SK-N-SH (cell line): ENCODE data around the gene ULBP2. TPM values are rescaled to one million over a fixed set of nuclear protein-coding genes. Genes with fewer than 3 reads are reported as not detected.
"Not testable (repeated sequence)": the region's sequence is repeated elsewhere in the genome, so short reads cannot be mapped to it uniquely, and the experiment has no call there.

Experiments
- CTCF ChIA-PET: fragments of 300-600, 350-600 bp; formaldehyde crosslinking; extraction: SDS; loops from one replicate; lab custom pipeline; 2021; lab: Yijun Ruan, JAX
- POLR2A ChIA-PET: fragments of 350-600 bp; sonication (Branson Sonifier 250); formaldehyde crosslinking; extraction: SDS; loops from one replicate; lab custom pipeline; 2020; ENCODE audit warnings: antibody characterized with exemption, inconsistent platforms; lab: Yijun Ruan, JAX
- DNase-seq: peaks from one replicate; pipeline ENCODE4 v3.0.0; 2012
- H2AFZ ChIP-seq: fragments of 200-600 bp; sonication (generic); 2 replicates; pipeline ENCODE4 v1.8.1; 2016; ENCODE audit warnings: antibody characterized with exemption, mild to moderate bottlenecking, low read depth
- H3F3A ChIP-seq: fragments of 200-600 bp; sonication (generic); replicated peaks from 2 replicates; pipeline ENCODE3; 2016; ENCODE audit warnings: antibody characterized with exemption, mild to moderate bottlenecking; ENCODE audit not compliant: insufficient read depth
- H3K27ac ChIP-seq, 2 experiments: fragments of 200-500 bp in 1 of 2; fragments of 200-600 bp in 1 of 2; sonication (Bioruptor generic) in 1 of 2; sonication (generic), shearing (Covaris generic) in 1 of 2; 2 replicates each; pipeline versions ENCODE4 v1.5.1 to v1.6.1; 2014 to 2016; ENCODE audit warnings: low read depth in 2 of 2, inconsistent platforms in 1 of 2, low read length in 1 of 2, mild to moderate bottlenecking in 1 of 2, mixed read lengths in 1 of 2
- H3K27me3 ChIP-seq: fragments of 200-600 bp; sonication (generic), shearing (Covaris generic); 2 replicates; pipeline ENCODE4 v1.6.1; 2016; ENCODE audit warnings: mixed run types; ENCODE audit not compliant: insufficient read depth
- H3K36me3 ChIP-seq, 2 experiments: fragments of 200-500 bp in 1 of 2; fragments of 200-600 bp in 1 of 2; sonication (Bioruptor generic) in 1 of 2; sonication (generic) in 1 of 2; replicated peaks in 1 of 2; 2 replicates each; pipeline versions ENCODE3 to v1.5.1; 2014 to 2016; ENCODE audit warnings: low read length in 1 of 2, mild to moderate bottlenecking in 1 of 2; ENCODE audit not compliant: insufficient read depth in 2 of 2, control insufficient read depth in 1 of 2
- H3K4me1 ChIP-seq, 2 experiments: fragments of 200-500 bp in 1 of 2; fragments of 200-600 bp in 1 of 2; sonication (Bioruptor generic) in 1 of 2; sonication (generic), shearing (Covaris generic) in 1 of 2; 2 replicates each; pipeline versions ENCODE4 v1.5.1 to v1.6.1; 2014 to 2016; ENCODE audit warnings: low read depth in 1 of 2, low read length in 1 of 2, mixed run types in 1 of 2; ENCODE audit not compliant: insufficient read depth in 2 of 2, control insufficient read depth in 1 of 2
- H3K4me2 ChIP-seq: fragments of 200-600 bp; sonication (generic), shearing (Covaris generic); 2 replicates; pipeline ENCODE4 v1.6.1; 2017; ENCODE audit warnings: mixed run types
- H3K4me3 ChIP-seq, 2 experiments: fragments of 200-500 bp in 1 of 2; fragments of 200-600 bp in 1 of 2; sonication (Bioruptor generic) in 1 of 2; sonication (generic), shearing (Covaris generic) in 1 of 2; 2 replicates each; pipeline versions ENCODE4 v1.5.1 to v1.8.1; 2014 to 2016; ENCODE audit warnings: low read depth in 2 of 2, inconsistent platforms in 1 of 2, low read length in 1 of 2, mild to moderate bottlenecking in 1 of 2, mixed read lengths in 1 of 2, moderate library complexity in 1 of 2
- H3K79me2 ChIP-seq: fragments of 200-600 bp; sonication (generic); 2 replicates; pipeline ENCODE4 v1.8.1; 2017; ENCODE audit warnings: mild to moderate bottlenecking; ENCODE audit not compliant: insufficient read depth
- H3K9ac ChIP-seq: fragments of 200-600 bp; sonication (generic); 2 replicates; pipeline ENCODE4 v1.6.1; 2017; ENCODE audit warnings: mixed run types
- H3K9me2 ChIP-seq: fragments of 200-600 bp; sonication (generic); 2 replicates; pipeline ENCODE4 v1.6.1; 2017; ENCODE audit warnings: mixed run types
- H3K9me3 ChIP-seq: fragments of 200-600 bp; sonication (generic); 2 replicates; pipeline ENCODE4 v1.6.1; 2017; ENCODE audit warnings: mixed run types, mild to moderate bottlenecking, moderate library complexity
- H4K20me1 ChIP-seq: fragments of 200-600 bp; sonication (generic); 2 replicates; pipeline ENCODE4 v1.6.1; 2017; ENCODE audit warnings: mild to moderate bottlenecking, mixed run types; ENCODE audit not compliant: insufficient read depth
- FOSL2 ChIP-seq: IDR thresholded peaks from 2 replicates; pipeline ENCODE4 v1.4.0; 2012; ENCODE audit warnings: low read depth, mild to moderate bottlenecking, moderate library complexity, borderline replicate concordance
- GABPA ChIP-seq: IDR thresholded peaks from 2 replicates; pipeline ENCODE4 v1.4.0; 2012; ENCODE audit warnings: low read depth, mild to moderate bottlenecking
- GATA2 ChIP-seq: sonication (generic); formaldehyde crosslinking; IDR thresholded peaks from 2 replicates; pipeline ENCODE4 v1.5.0; 2020; ENCODE audit warnings: mild to moderate bottlenecking, missing genetic modification reagents
- MEF2A ChIP-seq: IDR thresholded peaks from 2 replicates; pipeline ENCODE4 v1.4.0; 2012; ENCODE audit warnings: low read depth, borderline replicate concordance
- NFIC ChIP-seq: IDR thresholded peaks from 2 replicates; pipeline ENCODE4 v1.4.0; 2012; ENCODE audit warnings: borderline replicate concordance
- NRF1 ChIP-seq: IDR thresholded peaks from 2 replicates; pipeline ENCODE4 v1.6.1; 2012; ENCODE audit warnings: low read depth, mild to moderate bottlenecking, low read length
- SIN3A ChIP-seq: IDR thresholded peaks from 2 replicates; pipeline ENCODE4 v1.6.1; 2012; ENCODE audit warnings: low read depth, mild to moderate bottlenecking, low read length, moderate library complexity, borderline replicate concordance
- TAF1 ChIP-seq: IDR thresholded peaks from 2 replicates; pipeline ENCODE4 v1.6.1; 2012; ENCODE audit warnings: low read depth, mild to moderate bottlenecking, low read length, moderate library complexity, borderline replicate concordance
- TEAD4 ChIP-seq: IDR thresholded peaks from 2 replicates; pipeline ENCODE4 v1.4.0; 2012; ENCODE audit warnings: mild to moderate bottlenecking, borderline replicate concordance; ENCODE audit not compliant: insufficient read depth
- USF2 ChIP-seq: fragments of 150-350 bp; IDR thresholded peaks from 2 replicates; pipeline ENCODE4 v1.6.1; 2017; ENCODE audit warnings: antibody characterized with exemption, low read length, low read depth, borderline replicate concordance
- WGBS: methylation state at CpG from one replicate; pipeline ENCODE4 v1.1.6; 2017; ENCODE audit warnings: low lambda C conversion rate; 5-methylcytosine and 5-hydroxymethylcytosine counted together
- polyA plus RNA-seq, 3 experiments: library from polyadenylated mRNA; depleted of rRNA; stranded (reverse); fragments of >200 nt; gene quantifications; 2 replicates each; pipeline ENCODE4 v1.2.3, GENCODE V29; 2012
- TF ChIP-seq, protein P1 (sequence below): IDR thresholded peaks from 2 replicates; pipeline ENCODE4 v1.4.0; 2012; ENCODE audit warnings: low read depth
- TF ChIP-seq, protein P2 (sequence below): fragments of 200-600 bp; sonication (generic); IDR thresholded peaks from 2 replicates; pipeline ENCODE4 v1.6.1; 2017; ENCODE audit warnings: antibody characterized with exemption, mild to moderate bottlenecking, moderate library complexity

The ULBP2 gene
- polyA plus RNA-seq, 1 of the 3 experiments (the other 2 are of a cell fraction): 5.0 TPM

DNA sequence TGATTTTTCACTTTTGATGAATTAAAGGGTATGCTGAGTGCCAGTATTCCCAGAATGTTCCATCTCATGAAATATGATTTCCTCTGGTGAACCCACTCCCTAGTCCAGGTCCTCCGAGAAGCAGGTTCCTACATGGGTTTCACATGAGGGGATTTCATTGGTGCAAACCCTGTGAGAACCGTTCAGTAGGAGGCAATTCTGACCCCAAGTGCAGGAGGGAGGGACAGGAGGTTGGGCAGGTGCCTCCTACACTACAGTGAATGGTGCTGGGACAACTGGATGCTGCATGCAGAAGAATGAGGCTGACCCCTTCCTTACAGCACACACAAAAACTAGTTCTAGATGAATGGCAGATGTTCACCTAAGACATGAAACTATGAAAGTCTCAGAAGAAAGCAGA, 5.1 kb upstream of the ULBP2 start:
- H3K9me2 ChIP-seq: no peaks in the 10 kb centered on the region
- H3K4me3 ChIP-seq: no peak overlapping the region
- no peak overlapping the region for H3K9ac ChIP-seq
- no peaks in the 10 kb centered on the region for H4K20me1 ChIP-seq
- H3K4me2 ChIP-seq: no peak overlapping the region
- WGBS: 5% methylated on average over 2 of the region's 2 CpGs
- DNase-seq: no peak
- TF ChIP-seq, protein P1, sequence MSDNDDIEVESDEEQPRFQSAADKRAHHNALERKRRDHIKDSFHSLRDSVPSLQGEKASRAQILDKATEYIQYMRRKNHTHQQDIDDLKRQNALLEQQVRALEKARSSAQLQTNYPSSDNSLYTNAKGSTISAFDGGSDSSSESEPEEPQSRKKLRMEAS: no peak
- TF ChIP-seq FOSL2: no peak
- TF ChIP-seq USF2: no peak
- TF ChIP-seq TAF1: no peak
- TF ChIP-seq MEF2A: no peak
- TF ChIP-seq GABPA: no peak
- TF ChIP-seq, protein P2, sequence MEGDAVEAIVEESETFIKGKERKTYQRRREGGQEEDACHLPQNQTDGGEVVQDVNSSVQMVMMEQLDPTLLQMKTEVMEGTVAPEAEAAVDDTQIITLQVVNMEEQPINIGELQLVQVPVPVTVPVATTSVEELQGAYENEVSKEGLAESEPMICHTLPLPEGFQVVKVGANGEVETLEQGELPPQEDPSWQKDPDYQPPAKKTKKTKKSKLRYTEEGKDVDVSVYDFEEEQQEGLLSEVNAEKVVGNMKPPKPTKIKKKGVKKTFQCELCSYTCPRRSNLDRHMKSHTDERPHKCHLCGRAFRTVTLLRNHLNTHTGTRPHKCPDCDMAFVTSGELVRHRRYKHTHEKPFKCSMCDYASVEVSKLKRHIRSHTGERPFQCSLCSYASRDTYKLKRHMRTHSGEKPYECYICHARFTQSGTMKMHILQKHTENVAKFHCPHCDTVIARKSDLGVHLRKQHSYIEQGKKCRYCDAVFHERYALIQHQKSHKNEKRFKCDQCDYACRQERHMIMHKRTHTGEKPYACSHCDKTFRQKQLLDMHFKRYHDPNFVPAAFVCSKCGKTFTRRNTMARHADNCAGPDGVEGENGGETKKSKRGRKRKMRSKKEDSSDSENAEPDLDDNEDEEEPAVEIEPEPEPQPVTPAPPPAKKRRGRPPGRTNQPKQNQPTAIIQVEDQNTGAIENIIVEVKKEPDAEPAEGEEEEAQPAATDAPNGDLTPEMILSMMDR: no peak
- no peak for TF ChIP-seq SIN3A
- no peak for TF ChIP-seq TEAD4
- no peak for TF ChIP-seq NRF1
- no peak for TF ChIP-seq GATA2 (CRISPR knock-in tag)
- no peak for TF ChIP-seq NFIC
- H3K79me2 ChIP-seq: no peaks in the 10 kb centered on the region
- ChIA-PET CTCF (interaction anchor here (1.2 to 2.1 kb wide), 3 partner anchors 80 to 879 kb away, joined by 3 to 11 read pairs (median 3); no protein-coding TSS in a partner anchor), POLR2A (no interaction called here)
- peaks cover 48% of the 10 kb centered on the region for H3K27me3 ChIP-seq
- H3K9me3 ChIP-seq: no peaks in the 10 kb centered on the region
- H3K36me3 ChIP-seq: no peaks in the 10 kb centered on the region
- H3F3A ChIP-seq: peaks cover 7% of the 10 kb centered on the region
- H2AFZ ChIP-seq: no peak overlapping the region
- peaks cover 0 to 6% of the 10 kb centered on the region in 2 experiments; a peak in 1 of 4 replicates for H3K4me1 ChIP-seq
- H3K27ac ChIP-seq: no peak overlapping the region

GRCh38 chr6:149938013-149938570, 3.7 kb upstream of the ULBP2 start:
- CTCF ChIA-PET: not testable (repeated sequence)
- Histone ChIP-seq H3K4me3 (peak overlapping the region in 1 of 2 experiments; percentile 43; a peak in 2 of 4 replicates), H3K27me3 (peaks cover 48% of the 10 kb centered on the region)

More at GRCh38 chr6:149938013-149938570, 3.7 kb upstream of the ULBP2 start:
- H4K20me1 ChIP-seq, POLR2A ChIA-PET, H3K4me1 ChIP-seq, H3K36me3 ChIP-seq, H3F3A ChIP-seq, DNase-seq, H3K27ac ChIP-seq, H3K9me3 ChIP-seq, H3K9me2 ChIP-seq, H3K9ac ChIP-seq, H3K79me2 ChIP-seq: not testable (repeated sequence)
- WGBS: 2% methylated on average over 12 of the region's 20 CpGs
- Histone ChIP-seq H3K4me2 (peak overlapping the region; percentile 79), H2AFZ (peak overlapping the region; percentile 70; the same call in 1 of the 2 replicates)
